ENCODE data around the gene FBXW9.

DNA sequence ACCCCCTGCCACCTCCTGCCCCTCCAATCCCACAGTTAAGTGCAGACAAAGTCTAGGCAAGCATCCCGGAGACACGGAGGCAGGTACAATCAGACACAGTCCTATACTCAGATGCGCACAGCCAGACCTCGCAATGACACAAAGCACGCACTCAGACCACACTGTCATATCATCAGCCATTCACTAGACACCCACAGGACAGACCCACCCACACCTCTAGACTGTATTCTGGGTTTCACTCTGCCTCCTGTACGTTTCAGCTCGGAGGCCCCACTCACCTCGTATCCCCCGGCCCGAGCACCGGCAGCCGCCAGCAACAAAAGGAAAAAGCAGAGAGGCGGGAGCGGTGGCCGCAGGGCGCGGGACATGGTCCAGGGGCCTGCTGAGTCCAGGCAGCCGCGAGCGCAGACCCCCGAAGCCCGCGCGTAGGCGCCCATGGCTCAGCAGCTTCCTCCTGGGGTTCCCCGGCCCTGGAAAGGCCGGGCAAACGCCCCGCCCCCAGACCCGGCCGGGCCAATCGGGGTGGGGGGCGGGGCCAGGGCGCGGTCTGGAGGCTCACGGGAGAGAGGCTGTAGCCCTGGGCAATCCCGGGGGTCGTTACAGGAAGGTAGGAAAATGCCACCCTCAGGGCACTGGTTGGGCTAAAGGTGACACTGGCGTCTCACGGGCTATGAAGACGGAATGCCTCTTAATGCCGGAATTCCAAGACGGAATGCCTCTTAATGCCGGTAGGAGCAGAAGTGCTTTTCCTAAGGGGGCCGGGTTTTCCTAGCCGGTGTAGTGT lies 30.0 kb downstream of the FBXW9 start, which contains the start of the genes MAN2B1 and WDR83:
- TF ChIP-seq, protein P1, sequence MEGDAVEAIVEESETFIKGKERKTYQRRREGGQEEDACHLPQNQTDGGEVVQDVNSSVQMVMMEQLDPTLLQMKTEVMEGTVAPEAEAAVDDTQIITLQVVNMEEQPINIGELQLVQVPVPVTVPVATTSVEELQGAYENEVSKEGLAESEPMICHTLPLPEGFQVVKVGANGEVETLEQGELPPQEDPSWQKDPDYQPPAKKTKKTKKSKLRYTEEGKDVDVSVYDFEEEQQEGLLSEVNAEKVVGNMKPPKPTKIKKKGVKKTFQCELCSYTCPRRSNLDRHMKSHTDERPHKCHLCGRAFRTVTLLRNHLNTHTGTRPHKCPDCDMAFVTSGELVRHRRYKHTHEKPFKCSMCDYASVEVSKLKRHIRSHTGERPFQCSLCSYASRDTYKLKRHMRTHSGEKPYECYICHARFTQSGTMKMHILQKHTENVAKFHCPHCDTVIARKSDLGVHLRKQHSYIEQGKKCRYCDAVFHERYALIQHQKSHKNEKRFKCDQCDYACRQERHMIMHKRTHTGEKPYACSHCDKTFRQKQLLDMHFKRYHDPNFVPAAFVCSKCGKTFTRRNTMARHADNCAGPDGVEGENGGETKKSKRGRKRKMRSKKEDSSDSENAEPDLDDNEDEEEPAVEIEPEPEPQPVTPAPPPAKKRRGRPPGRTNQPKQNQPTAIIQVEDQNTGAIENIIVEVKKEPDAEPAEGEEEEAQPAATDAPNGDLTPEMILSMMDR (conservative IDR thresholded peaks at IDR 0.05; ENCODE audit: low read depth, low read length), result no peak
- TF ChIP-seq, protein P2, sequence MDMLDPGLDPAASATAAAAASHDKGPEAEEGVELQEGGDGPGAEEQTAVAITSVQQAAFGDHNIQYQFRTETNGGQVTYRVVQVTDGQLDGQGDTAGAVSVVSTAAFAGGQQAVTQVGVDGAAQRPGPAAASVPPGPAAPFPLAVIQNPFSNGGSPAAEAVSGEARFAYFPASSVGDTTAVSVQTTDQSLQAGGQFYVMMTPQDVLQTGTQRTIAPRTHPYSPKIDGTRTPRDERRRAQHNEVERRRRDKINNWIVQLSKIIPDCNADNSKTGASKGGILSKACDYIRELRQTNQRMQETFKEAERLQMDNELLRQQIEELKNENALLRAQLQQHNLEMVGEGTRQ (IDR thresholded peaks at IDR 0.05; ENCODE audit: low read depth, low read length), result no peak
- no peak; the same call in 1 of the 2 replicates for TF ChIP-seq POLR2A (IDR thresholded peaks at IDR 0.05; ENCODE audit: low read depth, low read length)
- no peak for TF ChIP-seq RCOR1 (IDR thresholded peaks at IDR 0.05; ENCODE audit: insufficient replicate concordance, low read length)

Data from IMR-90 (cell line).